ENCODE measurements around the gene SYNPR.

The SYNPR gene

DNA sequence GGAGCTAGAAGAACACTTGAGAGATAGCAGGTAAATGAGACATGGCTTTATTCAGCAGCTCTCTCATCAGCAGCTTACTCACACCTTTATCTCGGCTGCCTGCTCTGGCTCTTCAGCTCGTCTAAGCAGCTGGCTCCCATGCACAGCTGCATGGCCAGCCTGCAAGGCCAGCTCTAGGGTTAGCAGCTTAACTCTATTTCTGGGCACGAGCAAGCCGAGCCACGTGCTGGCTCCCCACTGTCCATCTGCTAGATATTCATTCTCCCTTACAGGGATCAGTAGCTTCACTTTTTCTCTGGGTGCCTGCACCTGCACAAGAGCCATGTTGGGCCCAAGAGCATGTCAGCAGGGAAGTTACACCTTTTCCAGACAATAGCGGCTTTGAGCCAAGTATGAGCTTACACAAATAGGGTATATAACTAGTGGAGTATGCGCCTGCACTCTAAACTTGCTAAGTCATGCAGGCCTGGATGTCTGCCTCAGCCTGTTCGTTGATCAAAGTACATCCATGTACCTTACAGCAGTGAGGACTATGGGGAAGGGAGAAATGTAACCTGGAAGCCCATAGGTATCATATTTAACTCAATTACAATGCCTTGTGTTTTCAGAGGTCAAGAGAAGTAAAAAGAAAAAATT lies 199.5 kb downstream of the SYNPR start:
- no peak for DNase-seq

DNA sequence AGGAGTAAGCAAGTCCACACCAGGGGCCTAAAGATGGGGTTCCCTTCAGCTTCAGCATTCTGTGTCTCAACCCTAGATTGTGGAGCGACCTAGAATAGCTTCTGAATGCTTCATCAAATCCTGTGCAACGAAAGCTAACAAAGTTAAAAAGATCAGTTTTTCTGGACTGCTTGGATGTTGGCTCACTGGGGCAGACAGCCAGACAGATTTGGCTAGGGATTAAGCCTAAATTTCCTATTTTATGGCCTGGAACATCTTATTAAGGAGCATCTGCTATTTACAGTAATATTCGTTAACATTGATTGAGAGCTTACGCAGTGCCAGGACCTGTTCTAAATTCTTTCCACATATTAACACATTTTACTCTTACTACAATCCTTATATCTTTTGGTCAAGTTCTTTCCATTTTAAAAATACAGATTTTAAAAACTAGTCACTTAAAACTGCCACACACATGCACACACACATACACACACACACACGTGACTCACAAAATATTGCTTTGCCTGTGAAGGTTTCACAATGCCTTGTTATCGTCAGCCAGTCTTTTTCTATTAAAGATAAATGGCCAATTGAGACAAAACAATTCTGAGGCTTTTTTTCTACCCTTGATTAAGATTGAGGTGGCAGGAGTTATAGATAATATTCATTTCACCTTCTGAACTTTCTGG lies 201.0 kb downstream of the SYNPR start:
- no peak for DNase-seq

DNA sequence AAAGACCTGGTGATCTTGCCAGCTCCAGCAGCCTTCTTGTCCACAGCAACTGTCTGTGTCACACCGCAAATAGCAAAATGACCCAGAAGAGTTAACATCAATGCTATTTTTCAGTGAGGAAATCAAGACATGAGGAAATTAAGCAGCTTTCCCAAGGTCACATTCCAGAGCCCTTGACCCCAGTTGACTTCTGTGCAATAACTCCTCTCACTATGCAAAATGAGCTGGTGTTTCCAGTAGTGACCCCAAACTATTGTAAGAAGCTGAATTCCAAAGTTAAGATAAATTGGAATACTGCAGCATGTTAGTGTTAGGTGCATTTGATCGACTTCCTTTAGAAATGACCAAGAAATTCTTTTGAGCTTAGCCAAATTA lies 201.5 kb downstream of the SYNPR start:
- DNase-seq, result no peak

DNA sequence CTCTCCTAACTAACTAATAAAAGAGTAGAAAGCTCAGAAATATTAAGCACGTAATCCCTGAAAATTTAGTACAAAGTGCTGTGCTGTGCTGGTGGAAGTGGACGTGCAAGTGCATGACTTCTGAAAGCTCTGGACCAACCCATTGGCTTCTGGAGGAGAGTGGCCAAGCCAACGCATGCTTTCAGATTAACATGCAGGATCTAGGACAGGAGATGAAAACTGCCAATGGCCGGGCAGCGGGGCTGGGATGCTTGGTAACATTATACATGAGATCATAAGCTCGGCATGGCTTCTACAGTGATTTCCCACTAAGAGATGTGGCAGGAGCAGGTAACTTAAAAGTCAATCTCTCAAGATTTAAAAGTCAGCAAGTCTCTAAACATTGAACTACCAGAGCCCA lies 203.5 kb downstream of the SYNPR start:
- no peak for DNase-seq

DNA sequence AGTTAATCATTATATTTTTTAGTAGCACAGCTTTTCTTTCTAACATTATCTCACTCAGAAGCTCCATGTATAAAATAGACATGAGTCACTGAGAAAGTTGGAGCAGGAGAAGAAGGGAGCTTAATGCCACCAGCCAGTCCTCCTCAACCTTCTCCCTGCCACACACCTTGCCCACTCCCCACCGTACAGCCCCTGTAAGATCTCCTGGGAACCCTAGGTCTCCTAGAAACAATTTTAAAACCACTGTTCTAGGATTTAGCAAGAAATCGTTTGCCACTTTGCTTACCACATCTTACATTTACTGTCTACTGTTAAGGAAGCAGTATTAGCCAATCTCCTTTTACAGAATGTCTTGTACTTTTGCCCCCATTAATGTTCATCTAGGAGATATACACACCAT lies 204.2 kb downstream of the SYNPR start:
- no peak for DNase-seq

DNA sequence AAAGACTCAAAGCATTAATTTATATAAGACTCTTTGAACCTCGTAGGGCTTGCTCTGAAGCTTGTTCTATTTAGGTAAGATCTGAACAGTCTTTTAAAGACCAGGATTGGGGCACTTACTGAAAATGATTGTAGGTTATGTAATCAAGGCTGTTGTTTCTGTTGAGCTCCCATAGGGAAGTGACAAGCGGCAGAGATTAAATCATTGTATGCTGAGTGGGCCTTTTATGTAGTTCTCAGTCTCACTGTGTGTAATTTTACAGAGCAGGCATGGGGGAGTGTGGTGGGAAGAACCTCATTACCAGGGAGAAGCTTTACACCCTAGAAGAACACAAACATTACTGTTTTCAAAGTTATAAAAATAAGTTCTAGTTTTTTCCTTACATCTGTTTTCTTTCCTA lies 214.4 kb downstream of the SYNPR start:
- DNase-seq, result no peak

DNA sequence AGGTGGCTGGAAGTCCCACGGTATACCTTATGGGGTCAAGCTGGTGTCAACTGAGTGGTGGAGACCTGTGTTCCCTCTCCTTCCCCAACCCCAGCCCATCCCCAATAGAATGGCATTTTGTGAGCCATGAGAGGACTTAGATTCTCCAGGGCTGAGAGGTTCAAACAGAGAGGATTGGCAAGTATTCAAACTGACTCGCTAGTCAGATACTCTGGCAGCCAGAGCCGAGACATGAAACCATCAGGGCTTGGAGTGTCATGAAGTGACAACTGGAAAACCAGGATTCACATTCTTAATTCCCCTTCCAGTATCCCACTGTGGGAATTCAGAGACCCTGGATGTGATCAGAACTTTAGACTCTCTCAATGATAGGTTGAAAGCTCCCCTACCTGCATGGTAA lies 215.0 kb downstream of the SYNPR start:
- no peak for DNase-seq

DNA sequence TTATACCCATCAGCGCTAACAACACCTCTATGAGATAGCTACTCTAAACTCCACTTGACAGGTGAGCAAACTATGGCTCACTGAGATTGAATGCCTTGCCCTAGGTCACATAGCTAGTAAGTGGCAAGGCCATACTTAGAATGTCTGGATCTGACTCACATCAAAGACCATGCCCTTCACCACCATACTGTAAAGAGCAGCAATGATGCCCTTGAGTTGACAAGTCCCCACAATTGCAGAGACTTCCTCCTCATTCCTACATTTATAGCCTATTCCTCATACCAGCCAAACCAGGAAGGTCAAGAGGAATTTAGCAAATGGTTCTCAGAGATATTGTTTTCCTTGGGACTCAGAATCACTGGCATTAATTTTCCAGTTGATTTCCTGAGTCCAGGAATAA lies 216.5 kb downstream of the SYNPR start:
- DNase-seq, result no peak

DNA sequence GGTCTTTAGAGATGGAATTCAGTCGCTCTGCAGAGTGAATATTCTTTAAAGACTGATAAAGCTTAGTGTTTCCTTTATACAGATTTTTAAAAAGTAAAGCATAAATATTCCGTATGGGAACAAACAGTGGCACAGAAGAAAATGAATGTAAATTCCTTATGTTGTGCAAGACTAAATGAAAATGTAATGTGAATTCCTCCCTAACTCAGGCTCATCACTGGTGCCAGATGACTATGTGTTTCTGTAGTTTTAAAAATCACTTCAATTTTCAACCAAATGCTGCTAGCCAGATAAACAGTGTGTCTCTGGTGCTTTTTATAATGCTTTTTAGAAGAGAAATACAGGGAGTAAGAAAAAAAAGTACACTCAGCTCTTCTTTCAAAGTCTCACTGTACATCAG lies 219.5 kb downstream of the SYNPR start:
- no peak for DNase-seq

DNA sequence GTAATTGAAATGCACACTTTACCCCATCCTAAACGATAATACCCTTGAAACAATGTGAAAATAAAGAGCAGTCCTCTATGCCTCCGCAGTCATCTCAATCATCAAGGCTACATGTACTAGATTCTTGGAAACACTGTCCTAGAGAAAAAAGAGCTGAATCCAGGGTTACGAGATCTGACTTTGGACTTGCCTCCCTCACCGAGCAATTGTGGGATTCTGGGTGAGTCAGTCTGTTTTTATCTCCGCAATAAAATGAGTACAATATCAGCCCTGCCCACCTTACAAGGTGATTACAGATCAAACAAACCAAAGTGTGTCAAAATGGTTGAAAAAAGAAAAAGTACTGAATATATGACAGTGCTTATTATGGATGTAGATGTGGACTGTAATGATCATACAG lies 222.1 kb downstream of the SYNPR start:
- DNase-seq, result no peak

DNA sequence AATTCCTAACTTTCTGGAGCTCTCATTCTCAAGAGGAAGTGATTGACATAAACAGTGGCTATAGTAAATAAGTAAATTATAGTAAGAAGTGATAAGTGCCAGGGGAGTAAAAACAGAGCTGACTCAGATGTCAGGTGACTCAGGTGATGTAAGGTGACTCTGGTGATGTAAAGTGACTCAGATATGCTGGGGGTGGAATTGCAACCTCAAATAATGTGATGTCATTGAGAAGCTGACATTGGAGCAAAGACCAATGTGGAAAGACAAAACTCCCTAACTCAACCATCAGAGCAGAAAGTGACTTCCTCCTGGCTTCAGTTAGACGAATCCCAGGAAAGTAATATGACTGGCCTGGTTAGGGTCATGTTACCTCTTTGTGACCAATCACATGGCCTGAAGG lies 230.2 kb downstream of the SYNPR start:
- DNase-seq, result no peak

DNA sequence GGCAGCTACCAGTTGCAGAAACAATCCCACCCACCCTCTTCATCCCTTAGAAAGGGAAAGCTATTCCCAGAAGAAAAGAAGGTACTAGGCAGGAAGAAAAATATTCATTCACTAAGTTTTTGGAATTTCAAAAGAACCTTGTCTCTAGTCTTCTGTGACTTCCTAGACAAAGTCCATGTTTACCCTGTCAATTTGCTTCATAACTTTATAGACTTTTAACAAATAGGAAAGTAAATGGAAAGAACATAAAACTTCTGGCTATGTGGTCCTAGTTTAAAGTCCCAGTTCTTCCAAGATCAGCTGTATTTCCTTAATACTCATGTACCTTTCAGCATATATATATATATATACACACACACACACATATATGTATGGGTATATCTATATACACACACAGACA lies 230.7 kb downstream of the SYNPR start:
- DNase-seq, result no peak

DNA sequence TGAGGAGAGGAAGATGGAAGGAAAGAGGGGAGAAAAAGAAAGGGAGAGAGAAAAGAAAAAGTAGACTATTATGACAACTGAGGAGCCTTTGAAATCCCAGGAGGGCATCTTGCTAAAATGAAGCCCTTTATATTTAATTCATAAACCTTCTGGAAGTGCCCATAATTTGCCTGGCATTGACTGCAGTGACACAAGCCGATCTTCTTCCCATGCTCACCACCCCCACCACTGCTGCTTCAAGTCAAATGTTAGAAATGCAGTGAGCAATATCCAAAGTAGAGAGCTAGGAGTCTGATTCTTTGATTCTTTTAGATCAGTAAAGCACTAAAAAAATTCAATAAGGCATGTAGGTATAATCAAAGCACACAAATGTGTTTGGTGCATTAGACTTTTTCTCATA lies 235.7 kb downstream of the SYNPR start:
- no peak for DNase-seq

DNA sequence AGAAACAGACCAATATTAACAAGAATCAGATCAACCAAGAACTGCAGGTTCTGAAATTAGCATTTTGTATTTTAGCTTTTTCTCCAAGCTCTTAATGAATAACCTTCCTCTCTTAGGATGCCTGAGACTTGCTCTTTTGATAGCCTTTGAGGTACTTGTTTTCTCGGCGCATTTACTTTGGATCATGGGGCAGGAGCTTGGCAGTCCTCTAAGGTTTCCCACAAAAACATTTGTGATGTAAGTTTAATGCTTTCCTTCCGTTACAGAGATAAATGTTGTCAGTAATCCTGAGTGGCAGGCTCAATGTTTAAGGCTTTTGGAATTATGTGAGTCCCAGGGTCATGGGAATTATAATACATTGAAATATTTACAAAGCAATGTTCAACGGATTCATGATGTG lies 236.6 kb downstream of the SYNPR start:
- no peak for DNase-seq

DNA sequence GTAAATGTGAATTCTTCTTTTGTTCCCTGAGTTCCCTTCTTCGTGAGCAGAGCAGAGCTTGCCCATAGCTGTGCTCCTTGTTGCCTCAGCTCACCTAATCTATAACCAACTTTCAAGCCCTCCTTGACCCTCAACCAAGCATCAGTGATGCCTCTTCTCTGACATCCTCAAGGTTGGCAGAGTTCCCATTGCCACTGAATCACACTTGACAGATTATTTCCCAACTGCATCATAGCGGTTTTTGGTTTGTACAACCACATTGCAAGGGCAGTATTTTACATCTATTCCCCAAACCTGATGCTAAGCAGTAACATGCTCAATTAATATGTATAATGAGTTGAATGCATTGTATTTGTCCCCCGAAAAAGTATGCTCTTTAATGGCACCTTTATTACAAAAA lies 241.3 kb downstream of the SYNPR start:
- DNase-seq, result no peak

DNA sequence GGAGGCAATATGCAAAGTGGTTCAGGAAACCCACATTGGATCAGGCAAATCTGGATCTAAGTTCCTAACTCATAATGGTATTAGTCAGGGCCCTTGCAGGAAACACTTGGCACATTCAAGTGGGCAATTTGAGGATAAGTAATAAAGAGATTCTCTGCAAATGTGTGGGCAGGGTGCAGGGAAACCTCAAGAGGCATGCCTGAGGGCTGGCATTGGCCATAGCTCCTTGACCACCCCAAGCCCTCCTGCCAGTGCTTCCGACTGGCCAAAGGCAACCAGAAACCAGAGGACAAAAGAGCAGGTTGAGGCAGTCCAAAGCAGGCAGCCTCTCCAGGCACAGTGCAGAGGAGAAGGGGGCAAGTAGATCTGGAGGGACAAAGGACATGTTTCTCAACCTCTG lies 243.5 kb downstream of the SYNPR start:
- no peak for DNase-seq

DNA sequence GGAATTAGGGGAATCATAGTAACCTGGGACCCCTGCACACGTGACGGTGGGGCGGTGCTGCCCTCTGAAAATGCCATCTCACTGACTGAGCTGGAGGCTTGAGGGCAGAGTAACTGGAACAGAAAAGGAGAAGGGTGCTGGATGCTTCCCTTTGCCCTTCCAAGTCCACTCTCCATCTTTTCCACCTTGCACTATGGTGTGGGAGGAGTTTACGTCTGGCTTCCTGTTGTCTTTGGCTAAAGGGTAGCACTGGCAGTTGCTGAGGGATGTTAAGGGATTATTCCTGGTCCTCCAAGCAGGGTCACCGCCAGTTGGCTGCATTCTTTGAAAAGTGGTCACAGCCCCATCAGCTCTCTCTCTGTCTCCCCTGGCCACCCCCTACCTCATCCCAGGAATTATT lies 245.0 kb downstream of the SYNPR start:
- no peak for DNase-seq

DNA sequence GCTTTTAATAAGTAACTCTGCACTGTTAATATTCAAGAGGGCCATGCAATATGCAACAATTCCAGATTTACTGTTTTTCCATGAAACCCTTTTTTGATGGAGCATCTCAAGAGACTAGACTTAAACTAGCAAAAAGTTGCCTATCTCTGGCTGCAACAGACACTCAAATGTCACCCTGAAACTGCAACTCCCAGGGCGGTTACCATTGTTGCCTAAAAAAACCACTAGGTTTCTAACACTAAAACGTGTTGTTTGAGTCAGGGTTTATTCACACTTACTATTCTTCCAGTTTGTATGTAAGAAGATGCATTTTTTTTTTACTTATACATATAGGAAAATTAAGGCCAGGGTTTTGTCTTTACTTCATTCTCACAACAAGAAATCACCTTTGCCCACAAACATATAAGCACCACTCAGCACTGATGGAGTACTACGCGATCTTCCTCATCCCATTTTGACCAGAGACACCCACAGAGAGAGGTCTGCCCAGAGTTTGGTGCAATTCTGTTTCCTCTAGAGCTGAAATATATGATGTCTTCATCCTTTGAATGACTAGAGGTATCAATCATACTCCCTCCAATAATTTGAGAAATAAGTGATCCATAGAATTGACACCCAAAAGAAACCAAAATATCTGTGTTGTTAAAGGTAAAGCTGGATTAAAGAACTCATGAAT lies 250.4 kb downstream of the SYNPR start:
- DNase-seq, result no peak

DNA sequence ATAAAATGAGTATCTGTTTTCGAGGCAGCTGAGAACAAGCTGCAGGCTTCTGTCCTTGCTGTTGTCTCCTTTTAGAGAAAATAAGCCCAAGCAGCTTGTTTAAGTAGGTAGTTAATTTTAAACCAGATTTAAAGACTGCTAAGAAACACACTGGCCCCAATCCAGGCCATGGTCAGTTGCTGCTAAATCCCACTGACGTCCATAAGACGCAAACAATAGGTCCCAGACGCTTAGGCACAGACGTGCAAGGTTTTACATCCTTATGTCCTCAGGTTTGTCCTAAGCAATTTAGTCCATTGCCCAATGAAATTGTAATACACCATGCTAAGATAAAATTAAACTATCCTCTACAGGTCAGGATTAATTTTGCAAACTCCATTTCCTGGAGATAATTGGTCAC lies 254.4 kb downstream of the SYNPR start:
- no peak for DNase-seq

DNA sequence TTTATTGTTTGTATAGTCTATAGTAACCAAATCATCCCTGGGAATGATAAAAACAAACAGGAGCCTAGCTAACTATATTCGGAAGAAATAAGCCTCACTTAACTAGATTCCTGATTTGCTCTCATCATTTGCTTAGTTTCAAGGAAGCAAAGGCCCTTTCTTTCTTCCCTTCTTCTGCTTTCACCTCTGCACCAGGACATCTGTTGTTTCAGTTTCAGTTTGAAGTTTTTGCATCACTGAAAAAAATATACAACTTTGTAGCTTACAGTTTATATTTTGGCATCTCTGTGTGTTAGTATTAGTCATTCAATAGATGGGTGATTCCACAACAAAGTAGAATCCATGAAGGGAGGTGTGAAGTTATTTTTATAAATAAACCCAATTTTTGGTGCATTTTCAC lies 260.8 kb downstream of the SYNPR start:
- no peak for DNase-seq

DNA sequence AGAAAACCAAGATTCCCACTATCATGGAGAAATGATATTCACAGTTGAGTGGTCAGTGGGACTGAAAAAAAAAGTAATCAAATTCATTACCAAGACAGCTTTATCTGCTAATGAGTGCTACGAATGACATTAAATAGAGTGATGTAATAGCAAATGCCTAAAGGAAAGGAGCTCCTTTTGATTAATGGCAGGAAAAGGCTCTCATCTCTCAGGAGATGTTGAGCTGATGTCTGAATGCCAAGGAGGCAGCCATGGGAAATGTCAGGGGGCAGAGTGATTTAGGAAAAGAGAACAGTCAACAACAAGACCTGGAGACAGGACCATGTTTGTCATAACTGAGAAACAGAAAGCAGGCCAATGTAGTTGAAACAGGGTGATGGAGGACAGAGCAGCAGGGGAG lies 277.7 kb downstream of the SYNPR start:
- DNase-seq, result no peak

DNA sequence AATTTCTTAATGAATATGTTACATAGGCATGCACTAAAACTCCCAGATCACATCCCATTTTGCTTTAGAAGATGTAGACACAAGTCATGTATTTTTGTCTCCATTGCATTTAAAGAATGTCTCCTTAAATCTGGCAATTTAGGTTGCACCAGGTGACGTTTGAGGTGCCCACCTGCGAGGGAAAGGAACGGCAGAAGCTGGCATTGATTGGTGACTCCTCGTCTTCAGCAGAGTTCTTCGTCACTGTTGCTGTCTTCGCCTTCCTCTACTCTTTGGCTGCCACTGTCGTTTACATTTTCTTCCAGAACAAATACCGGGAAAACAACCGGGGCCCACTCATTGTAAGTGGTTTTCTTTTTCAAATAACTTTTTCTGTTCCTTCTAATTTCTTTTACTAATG lies 278.3 kb downstream of the SYNPR start:
- DNase-seq, result no peak

DNA sequence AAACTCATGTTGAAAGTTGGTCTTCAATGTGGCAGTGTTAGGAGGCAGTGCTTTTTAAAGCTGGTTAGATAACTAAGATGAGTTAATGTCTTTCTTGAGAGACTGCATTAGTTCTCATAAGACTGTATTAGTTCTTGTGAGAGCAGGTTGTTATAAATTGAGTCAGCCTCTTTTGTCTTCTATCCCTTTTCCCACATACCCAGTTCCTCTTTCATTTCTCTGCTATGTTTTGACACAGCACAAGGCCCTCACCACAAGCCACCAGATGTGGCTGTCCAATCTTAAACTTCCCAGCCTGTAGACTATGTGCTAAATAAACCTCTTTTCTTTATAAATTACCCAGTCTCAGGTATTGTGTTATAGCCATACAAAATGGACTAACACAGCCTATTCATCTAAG lies 279.8 kb downstream of the SYNPR start:
- no peak for DNase-seq

DNA sequence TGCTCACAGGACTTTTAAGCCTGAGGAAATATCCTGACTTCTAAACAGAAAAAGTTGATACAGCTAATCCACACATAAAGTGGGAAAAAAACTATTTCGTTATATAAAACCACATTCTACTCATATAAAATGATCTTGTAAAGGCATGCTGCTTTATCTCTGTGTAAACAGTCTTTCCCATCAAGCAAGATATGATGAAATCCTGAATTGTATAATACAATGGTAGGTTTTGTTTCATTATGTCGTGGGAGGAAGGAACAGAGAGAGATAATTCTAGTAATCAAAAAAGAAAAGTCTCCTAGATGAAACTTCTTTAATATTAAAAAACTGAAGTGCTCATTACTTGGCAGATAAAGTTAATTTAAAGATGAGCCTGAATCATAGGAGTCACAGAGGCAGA lies 281.8 kb downstream of the SYNPR start:
- no peak for DNase-seq

DNA sequence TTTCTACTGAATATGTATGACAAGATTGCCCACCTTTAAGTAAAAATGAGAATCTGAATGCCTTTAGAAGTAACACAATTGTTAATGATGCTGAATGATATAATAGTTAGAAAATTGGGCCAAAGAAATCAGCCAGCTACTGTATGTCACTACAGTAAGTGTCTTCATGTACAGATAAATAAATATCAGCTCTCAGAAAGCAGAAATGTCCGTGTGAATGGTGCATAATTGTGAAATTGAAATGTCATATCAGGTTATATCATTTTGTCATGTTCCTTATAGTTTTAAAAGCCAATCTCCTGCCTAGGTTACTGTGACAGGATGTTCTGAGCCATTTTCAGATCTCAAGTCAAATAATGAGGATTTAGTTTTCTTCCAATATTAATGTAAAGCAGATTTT lies 283.8 kb downstream of the SYNPR start:
- DNase-seq, result no peak

Measured in NCI-H1105 treated with DMSO at 0.1 percent for 48 hours (cell line).